PC-3 (cell line): ENCODE measurements around the gene PTGIS. TPM values are rescaled to one million over a fixed set of nuclear protein-coding genes. Genes with fewer than 3 reads are reported as not detected.

Experiments
- ATAC-seq: fragments of 200-7000 bp; cut with Tn5 transposase; 2 replicates; pipeline ENCODE4 v1.9.1; 2020; ENCODE audit warnings: mild to moderate bottlenecking, moderate library complexity
- BruUV-seq: library from RNA; stranded (reverse); fragments of 400-500 nt; replicated peaks from 2 replicates; lab custom pipeline; 2021; lab: Mats Ljungman, UMichigan
- CTCF ChIA-PET: fragments of 300-600 bp; sonication (Branson Sonifier 250); formaldehyde crosslinking; loops from one replicate; lab custom pipeline; 2022; ENCODE audit warnings: antibody characterized with exemption; lab: Charles Lee
- POLR2A ChIA-PET: fragments of 300-600 bp; sonication (Branson Sonifier 250); formaldehyde crosslinking; loops from one replicate; lab custom pipeline; 2022; ENCODE audit warnings: antibody characterized with exemption; ENCODE audit not compliant: unreplicated experiment; lab: Charles Lee
- DNase-seq: peaks from one replicate; pipeline ENCODE4 v3.0.0-alpha.2; 2015
- H2AFZ ChIP-seq: fragments of 300-600 bp; sonication (generic); 2 replicates; pipeline ENCODE4 v1.6.0; 2016; ENCODE audit warnings: antibody characterized with exemption, low read length
- H3F3A ChIP-seq: fragments of 300-600 bp; sonication (generic); one replicate; pipeline ENCODE4 v1.6.0; 2017; ENCODE audit warnings: antibody characterized with exemption, low read length, control low read depth, mild to moderate bottlenecking; ENCODE audit not compliant: unreplicated experiment
- H3K27ac ChIP-seq: fragments of 300-600 bp; sonication (generic); 2 replicates; pipeline ENCODE4 v1.5.1; 2016; ENCODE audit warnings: mild to moderate bottlenecking, low read length
- H3K27me3 ChIP-seq: fragments of 300-600 bp; sonication (generic); 2 replicates; pipeline ENCODE4 v1.6.1; 2016; ENCODE audit warnings: low read length, mixed read lengths
- H3K36me3 ChIP-seq: fragments of 300-600 bp; sonication (generic); 2 replicates; pipeline ENCODE4 v1.6.1; 2016; ENCODE audit warnings: low read depth, mixed run types, low read length, mixed read lengths
- H3K4me1 ChIP-seq: fragments of 300-600 bp; sonication (generic); 2 replicates; pipeline ENCODE4 v1.5.1; 2016; ENCODE audit warnings: low read length; ENCODE audit not compliant: insufficient read depth
- H3K4me2 ChIP-seq: fragments of 300-600 bp; sonication (generic); 2 replicates; pipeline ENCODE4 v1.6.0; 2016; ENCODE audit warnings: low read length
- H3K4me3 ChIP-seq: fragments of 300-600 bp; sonication (generic); 2 replicates; pipeline ENCODE4 v1.5.1; 2016; ENCODE audit warnings: mild to moderate bottlenecking, low read length, mixed read lengths
- H3K79me2 ChIP-seq: fragments of 300-600 bp; sonication (generic); 2 replicates; pipeline ENCODE4 v1.6.1; 2017; ENCODE audit warnings: low read length, mixed read lengths
- H3K9ac ChIP-seq: fragments of 300-600 bp; sonication (generic); 2 replicates; pipeline ENCODE4 v1.6.0; 2016; ENCODE audit warnings: mild to moderate bottlenecking, low read length
- H3K9me2 ChIP-seq: fragments of 300-600 bp; sonication (generic); replicated peaks from 2 replicates; pipeline ENCODE4 v1.6.1; 2016; ENCODE audit warnings: mixed run types, low read length, mixed read lengths
- H3K9me3 ChIP-seq: fragments of 300-600 bp; sonication (generic); 2 replicates; pipeline ENCODE4 v1.6.1; 2016; ENCODE audit warnings: low read length, mixed read lengths
- H4K20me1 ChIP-seq: fragments of 300-600 bp; sonication (generic); 2 replicates; pipeline ENCODE4 v1.6.1; 2016; ENCODE audit warnings: low read length, mixed read lengths
- EZH2 ChIP-seq: fragments of 300-600 bp; sonication (generic); IDR thresholded peaks from one replicate; pipeline ENCODE4 v1.6.1; 2017; ENCODE audit warnings: antibody characterized with exemption, mild to moderate bottlenecking, low read length; ENCODE audit not compliant: unreplicated experiment
- EZH2phosphoT487 ChIP-seq: fragments of 300-600 bp; sonication (generic); IDR thresholded peaks from 2 replicates; pipeline ENCODE4 v1.6.1; 2018; ENCODE audit warnings: mild to moderate bottlenecking, antibody characterized with exemption, low read length, borderline replicate concordance
- intact Hi-C: fragments of 100-400 bp; cut with micrococcal nuclease; formaldehyde crosslinking; loops from 2 replicates; pipeline ENCODE4 v1.9.0; 2023
- total RNA-seq: library from RNA; depleted of rRNA; stranded (reverse); fragments of >200 nt; gene quantifications from 2 replicates; pipeline ENCODE4 v1.2.3, GENCODE V29; 2014
- TF ChIP-seq, protein P1 (sequence below): fragments of 300-600 bp; sonication (generic); conservative IDR thresholded peaks from 2 replicates; pipeline ENCODE4 v1.5.1; 2017; ENCODE audit warnings: antibody characterized with exemption, low read depth, mild to moderate bottlenecking, low read length

PTGIS gene
- total RNA-seq, 1 experiment from 2014 or later, result 0.18 TPM

DNA sequence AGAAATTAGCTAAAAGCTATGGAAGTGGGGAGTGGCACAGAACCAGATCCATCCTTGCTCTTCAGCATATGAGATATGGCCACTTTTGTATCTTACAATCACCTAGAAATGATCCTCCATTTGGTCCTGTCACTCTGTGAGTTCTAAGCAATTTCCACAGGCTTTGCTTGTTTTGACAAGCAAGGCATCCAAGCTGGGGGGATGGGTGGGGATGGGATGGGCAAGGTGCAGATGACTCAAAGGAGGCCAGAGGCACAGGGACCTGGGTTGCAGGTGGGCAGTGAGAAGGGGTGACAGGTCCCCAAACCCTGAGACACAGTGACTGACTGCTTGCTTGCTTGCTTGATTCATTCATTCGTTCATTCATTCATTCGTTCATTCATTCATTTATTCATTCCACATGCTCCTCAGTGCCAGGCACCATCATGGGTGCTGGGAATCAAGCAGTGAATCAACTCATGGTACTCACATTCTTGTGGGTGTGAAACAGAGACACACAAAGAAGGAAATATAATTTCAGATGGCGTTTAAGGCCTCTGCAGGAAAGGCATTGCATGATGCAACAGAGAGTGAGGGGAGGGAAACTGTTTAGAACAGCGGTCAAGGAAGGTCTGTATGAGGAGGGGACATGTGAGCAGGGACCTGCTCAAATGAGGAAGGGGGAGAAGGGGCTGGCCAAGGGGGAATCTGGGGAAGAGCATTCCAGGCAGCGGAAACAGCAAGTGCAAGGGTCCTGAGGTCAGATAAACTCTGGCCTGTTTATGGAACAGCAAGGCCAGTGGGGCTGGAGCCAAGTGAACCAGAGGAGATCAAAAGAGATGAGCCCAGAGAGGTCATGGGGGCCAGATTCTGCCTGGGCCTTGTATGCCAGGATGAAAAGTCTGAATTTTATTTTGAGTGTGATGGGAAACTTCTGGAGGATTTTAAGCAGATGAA lies 88.9 kb downstream of the PTGIS start:
- ChIA-PET POLR2A (no interaction called here), CTCF (interaction anchor here (0.6 kb wide), 1 partner anchor 299 kb away, joined by 6 read pairs; no protein-coding TSS in a partner anchor)
- H4K20me1 ChIP-seq, result no peaks in the 10 kb centered on the region
- no peaks in the 10 kb centered on the region for H3F3A ChIP-seq
- H3K27me3 ChIP-seq, result peaks cover 46% of the 10 kb centered on the region
- H3K4me3 ChIP-seq, result no peak overlapping the region
- H3K4me2 ChIP-seq, result no peak overlapping the region
- BruUV-seq, result no TSS peak
- no peak for ATAC-seq
- H3K4me1 ChIP-seq, result no peaks in the 10 kb centered on the region; the same call in 1 of the 2 replicates
- no peaks in the 10 kb centered on the region for H3K79me2 ChIP-seq
- no peak overlapping the region for H3K9ac ChIP-seq
- no peaks in the 10 kb centered on the region for H3K36me3 ChIP-seq
- no peak for DNase-seq
- no peak overlapping the region for H3K27ac ChIP-seq
- no peaks in the 10 kb centered on the region for H3K9me2 ChIP-seq
- intact Hi-C loops, result no loop called here
- no peaks in the 10 kb centered on the region for H3K9me3 ChIP-seq
- no peak overlapping the region for H2AFZ ChIP-seq
- TF ChIP-seq EZH2phosphoT487, result no peak
- no peak for TF ChIP-seq EZH2
- TF ChIP-seq, protein P1, sequence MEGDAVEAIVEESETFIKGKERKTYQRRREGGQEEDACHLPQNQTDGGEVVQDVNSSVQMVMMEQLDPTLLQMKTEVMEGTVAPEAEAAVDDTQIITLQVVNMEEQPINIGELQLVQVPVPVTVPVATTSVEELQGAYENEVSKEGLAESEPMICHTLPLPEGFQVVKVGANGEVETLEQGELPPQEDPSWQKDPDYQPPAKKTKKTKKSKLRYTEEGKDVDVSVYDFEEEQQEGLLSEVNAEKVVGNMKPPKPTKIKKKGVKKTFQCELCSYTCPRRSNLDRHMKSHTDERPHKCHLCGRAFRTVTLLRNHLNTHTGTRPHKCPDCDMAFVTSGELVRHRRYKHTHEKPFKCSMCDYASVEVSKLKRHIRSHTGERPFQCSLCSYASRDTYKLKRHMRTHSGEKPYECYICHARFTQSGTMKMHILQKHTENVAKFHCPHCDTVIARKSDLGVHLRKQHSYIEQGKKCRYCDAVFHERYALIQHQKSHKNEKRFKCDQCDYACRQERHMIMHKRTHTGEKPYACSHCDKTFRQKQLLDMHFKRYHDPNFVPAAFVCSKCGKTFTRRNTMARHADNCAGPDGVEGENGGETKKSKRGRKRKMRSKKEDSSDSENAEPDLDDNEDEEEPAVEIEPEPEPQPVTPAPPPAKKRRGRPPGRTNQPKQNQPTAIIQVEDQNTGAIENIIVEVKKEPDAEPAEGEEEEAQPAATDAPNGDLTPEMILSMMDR, result no peak

DNA sequence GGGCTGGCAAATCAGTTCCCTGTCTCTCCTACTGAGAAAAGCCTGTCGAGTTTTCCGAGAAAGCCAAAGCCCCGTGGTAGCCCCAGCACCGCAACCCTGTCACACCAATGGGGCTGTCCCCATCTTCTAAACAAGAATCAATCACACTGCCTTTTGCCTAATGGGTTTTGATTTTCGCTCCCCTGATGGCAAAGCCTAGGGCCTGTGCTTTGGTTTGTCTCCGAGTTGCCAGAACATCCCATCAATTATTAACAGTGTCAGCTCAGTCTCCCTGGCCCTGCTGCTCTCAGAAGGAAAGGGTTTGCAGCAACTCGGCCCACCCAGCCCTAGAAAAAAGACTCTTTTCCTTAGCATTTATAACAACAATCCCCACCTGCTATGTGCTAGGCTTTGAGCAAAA lies 89.7 kb downstream of the PTGIS start:
- H3K27me3 ChIP-seq, result peaks cover 50% of the 10 kb centered on the region
- no peaks in the 10 kb centered on the region for H3K79me2 ChIP-seq
- no peaks in the 10 kb centered on the region for H4K20me1 ChIP-seq
- H3K4me1 ChIP-seq, result no peaks in the 10 kb centered on the region
- no peaks in the 10 kb centered on the region for H3K9me3 ChIP-seq
- no peaks in the 10 kb centered on the region for H3K36me3 ChIP-seq
- no TSS peak for BruUV-seq
- H3K9ac ChIP-seq, result no peak overlapping the region
- H3K4me2 ChIP-seq, result no peak overlapping the region
- no peak for ATAC-seq
- H3K4me3 ChIP-seq, result no peak overlapping the region
- H3K9me2 ChIP-seq, result no peaks in the 10 kb centered on the region
- H3K27ac ChIP-seq, result no peak overlapping the region
- H3F3A ChIP-seq, result no peaks in the 10 kb centered on the region
- intact Hi-C loops, result no loop called here
- H2AFZ ChIP-seq, result no peak overlapping the region
- TF ChIP-seq EZH2 (no peak), EZH2phosphoT487 (no peak)
- TF ChIP-seq, protein P1, result no peak
- CTCF ChIA-PET, result interaction anchor here (0.6 kb wide), 1 partner anchor 300 kb away, joined by 6 read pairs; no protein-coding TSS in a partner anchor
- POLR2A ChIA-PET, result no interaction called here
- DNase-seq, result no peak

DNA sequence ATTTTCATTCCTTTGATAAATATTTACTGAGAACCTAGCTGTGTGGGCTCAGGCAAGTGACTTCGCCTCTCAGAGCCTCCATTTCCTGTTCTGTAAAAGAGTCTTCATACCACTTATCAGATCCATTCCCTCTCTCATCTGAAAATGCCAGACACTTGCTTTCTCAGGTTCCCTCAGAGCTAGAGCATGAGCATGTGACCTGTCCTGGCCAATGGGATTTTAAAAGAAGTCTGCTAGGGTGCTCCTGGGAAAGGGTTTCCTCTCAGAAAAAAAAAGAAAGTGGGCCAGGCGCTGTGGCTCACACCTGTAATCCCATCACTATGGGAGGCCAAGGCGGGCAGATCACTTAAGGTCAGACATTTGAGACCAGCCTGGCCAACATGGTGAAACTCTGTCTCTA lies 90.7 kb downstream of the PTGIS start:
- Histone ChIP-seq H2AFZ (no peak overlapping the region), H3K4me3 (no peak overlapping the region), H4K20me1 (no peaks in the 10 kb centered on the region), H3K27me3 (peaks cover 56% of the 10 kb centered on the region), H3K4me2 (no peak overlapping the region), H3K9me3 (no peaks in the 10 kb centered on the region), H3K27ac (no peak overlapping the region), H3K4me1 (no peaks in the 10 kb centered on the region), H3K36me3 (no peaks in the 10 kb centered on the region), H3K9me2 (no peaks in the 10 kb centered on the region), H3F3A (no peaks in the 10 kb centered on the region), H3K9ac (no peak overlapping the region), H3K79me2 (no peaks in the 10 kb centered on the region)
- intact Hi-C loops, result no loop called here
- TF ChIP-seq EZH2, result no peak
- TF ChIP-seq, protein P1, result no peak
- TF ChIP-seq EZH2phosphoT487, result no peak
- no TSS peak for BruUV-seq
- ChIA-PET CTCF (no interaction called here), POLR2A (no interaction called here)
- ATAC-seq (no peak), DNase-seq (no peak)
